ENCODE data around the gene GLIS2. TPM values are rescaled to one million over a fixed set of nuclear protein-coding genes. Genes with fewer than 3 reads are reported as not detected.
"Not testable (repeated sequence)": the region's sequence is repeated elsewhere in the genome, so short reads cannot be mapped to it uniquely, and the experiment has no call there.

GLIS2 gene
- total RNA-seq, 1 experiment from 2014 or later: 6.7 TPM

DNA sequence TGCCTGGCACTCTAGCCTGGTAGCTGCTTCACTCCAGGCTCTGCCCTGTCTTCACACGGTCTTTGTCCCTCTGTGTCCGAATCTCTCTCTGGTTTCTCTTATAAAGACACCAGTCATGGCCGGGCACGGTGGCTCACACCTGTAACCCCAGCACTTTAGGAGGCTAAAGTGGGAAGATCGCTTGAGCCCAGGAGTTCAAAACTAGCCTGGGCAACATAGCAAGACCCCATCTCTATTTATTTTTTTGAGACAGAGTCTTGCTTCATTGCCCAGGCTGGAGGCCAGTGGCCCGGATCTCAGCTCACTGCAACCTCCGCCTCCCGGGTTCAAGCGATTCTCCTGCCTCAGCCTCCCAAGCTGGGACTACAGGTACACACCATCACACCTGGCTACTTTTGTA, 17.8 kb downstream of the GLIS2 start:
- DNase-seq (ENCODE audit: low spot score): not testable (repeated sequence)

DNA sequence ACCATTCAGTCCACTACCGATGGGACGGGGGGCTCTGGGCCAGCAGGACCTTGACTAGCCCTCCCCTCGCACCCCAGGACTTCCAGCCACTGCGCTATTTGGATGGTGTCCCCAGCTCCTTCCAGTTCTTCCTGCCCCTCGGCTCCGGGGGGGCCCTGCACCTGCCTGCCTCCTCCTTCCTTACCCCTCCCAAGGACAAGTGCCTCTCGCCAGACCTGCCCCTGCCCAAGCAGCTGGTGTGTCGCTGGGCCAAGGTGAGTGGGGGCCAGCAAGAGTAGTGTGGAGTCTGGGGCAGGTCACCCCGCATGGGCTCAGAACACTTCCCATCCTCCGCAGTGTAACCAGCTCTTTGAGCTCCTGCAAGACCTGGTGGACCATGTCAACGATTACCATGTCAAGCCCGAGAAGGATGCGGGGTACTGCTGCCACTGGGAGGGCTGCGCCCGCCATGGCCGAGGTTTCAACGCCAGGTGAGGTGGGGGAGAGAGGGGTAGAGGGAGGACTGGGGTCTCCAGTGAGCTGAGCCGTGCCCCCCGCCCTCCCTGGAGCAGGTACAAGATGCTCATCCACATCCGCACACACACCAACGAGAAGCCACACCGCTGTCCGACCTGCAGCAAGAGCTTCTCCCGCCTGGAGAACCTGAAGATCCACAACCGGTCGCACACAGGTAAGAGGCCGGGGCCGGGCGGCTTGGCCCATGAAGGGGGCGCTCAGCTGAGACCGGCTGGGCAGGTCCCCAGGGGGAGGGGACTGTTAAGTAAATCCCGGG, 19.0 kb downstream of the GLIS2 start:
- DNase-seq (ENCODE audit: low spot score): no peak

DNA sequence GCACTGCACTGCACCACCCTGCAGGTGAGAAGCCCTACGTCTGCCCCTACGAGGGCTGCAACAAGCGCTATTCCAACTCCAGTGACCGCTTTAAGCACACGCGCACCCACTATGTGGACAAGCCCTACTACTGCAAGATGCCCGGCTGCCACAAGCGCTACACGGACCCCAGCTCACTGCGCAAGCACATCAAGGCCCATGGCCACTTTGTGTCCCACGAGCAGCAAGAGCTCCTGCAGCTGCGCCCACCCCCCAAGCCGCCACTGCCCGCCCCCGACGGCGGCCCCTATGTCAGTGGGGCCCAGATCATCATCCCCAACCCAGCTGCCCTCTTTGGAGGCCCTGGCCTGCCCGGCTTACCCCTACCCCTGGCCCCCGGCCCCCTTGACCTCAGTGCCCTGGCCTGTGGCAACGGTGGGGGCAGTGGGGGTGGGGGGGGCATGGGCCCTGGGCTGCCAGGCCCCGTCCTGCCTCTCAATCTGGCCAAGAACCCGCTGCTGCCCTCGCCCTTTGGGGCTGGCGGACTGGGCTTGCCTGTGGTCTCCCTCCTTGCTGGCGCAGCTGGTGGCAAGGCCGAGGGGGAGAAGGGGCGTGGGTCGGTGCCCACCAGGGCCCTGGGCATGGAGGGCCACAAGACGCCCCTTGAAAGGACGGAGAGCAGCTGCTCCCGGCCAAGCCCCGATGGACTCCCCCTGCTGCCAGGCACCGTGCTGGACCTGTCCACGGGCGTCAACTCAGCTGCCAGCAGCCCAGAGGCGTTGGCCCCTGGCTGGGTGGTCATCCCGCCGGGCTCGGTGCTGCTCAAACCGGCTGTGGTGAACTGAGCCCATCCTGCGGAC, 21.1 kb downstream of the GLIS2 start:
- no peak for DNase-seq (ENCODE audit: low spot score)

- no peak for DNase-seq (ENCODE audit: low spot score)
These were observed 21.7 kb downstream of the GLIS2 start for GRCh38 chr16:4337540-4338088.

- no peak for DNase-seq (ENCODE audit: low spot score)
These were observed 22.3 kb downstream of the GLIS2 start for GRCh38 chr16:4338125-4338582.

GRCh38 chr16:4338712-4339299, 22.9 kb downstream of the GLIS2 start:
- no peak for DNase-seq (ENCODE audit: low spot score)

GRCh38 chr16:4339455-4339854, 23.6 kb downstream of the GLIS2 start:
- DNase-seq (ENCODE audit: low spot score): no peak

DNA sequence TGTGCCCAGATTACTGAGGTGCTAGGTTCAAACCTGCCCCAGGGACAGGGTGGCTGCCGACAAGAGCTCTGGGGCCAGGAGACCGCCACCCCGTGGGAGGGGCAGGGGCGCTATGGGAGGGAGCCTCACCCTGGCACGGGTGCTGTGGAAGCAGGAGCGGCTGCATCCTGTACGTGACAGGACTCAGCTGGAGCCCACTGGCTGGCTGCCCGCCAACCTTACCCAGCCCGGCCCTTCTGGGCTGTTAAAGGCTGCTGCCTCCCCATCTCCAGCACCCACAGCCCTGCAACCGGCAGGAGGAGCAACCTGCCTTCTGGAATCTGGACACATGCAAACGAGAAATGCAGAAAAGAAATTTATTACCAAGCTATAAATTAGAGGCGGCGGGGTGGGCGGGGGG, 24.0 kb downstream of the GLIS2 start:
- DNase-seq (ENCODE audit: low spot score): no peak

- DNase-seq (ENCODE audit: low spot score): no peak
These were observed 24.6 kb downstream of the GLIS2 start for GRCh38 chr16:4340443-4340842.

- no peak for DNase-seq (ENCODE audit: low spot score)
These were observed 25.4 kb downstream of the GLIS2 start for GRCh38 chr16:4341250-4341649.

DNA sequence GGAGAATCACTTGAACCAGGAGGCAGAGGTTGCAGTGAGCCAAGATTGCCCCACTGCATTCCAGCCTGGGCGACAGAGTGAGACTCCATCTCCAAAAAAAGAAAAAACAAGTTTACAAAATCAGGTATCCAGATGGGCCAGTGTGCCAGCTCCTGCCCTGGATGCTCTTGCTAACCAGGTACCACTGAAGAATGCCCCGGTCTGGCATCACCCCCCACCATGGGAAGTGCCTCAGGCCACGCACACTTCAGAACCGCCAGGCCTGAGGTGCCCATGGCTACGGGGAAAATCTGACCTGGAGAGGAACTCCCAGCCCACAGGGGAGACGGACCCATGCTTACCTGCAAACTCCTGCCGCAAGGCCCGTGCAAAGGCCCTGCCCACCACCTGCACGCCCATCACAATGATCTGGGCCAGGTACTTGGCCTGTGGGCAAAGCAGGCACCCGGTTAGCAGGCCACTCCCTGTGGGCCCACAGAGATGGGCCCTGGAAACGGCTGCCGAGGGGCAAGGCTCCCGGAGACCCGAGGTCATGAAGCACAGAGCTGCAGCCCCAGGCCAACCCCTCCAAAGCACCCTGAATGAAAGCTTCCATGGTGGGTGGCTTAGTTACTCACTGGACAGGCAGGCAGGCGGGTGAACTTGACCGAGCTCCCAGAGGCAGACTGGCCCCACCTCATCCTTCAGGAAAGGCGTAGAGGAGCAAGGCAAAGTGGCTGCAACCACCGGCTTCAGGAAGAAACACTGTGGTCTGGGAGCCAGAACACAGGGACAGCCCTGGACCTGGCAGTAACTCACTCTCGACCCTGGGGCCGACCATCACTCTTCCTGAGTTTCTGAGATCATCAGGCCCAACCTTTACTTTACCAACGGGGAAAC, 27.2 kb downstream of the GLIS2 start:
- DNase-seq (ENCODE audit: low spot score): no peak

DNA sequence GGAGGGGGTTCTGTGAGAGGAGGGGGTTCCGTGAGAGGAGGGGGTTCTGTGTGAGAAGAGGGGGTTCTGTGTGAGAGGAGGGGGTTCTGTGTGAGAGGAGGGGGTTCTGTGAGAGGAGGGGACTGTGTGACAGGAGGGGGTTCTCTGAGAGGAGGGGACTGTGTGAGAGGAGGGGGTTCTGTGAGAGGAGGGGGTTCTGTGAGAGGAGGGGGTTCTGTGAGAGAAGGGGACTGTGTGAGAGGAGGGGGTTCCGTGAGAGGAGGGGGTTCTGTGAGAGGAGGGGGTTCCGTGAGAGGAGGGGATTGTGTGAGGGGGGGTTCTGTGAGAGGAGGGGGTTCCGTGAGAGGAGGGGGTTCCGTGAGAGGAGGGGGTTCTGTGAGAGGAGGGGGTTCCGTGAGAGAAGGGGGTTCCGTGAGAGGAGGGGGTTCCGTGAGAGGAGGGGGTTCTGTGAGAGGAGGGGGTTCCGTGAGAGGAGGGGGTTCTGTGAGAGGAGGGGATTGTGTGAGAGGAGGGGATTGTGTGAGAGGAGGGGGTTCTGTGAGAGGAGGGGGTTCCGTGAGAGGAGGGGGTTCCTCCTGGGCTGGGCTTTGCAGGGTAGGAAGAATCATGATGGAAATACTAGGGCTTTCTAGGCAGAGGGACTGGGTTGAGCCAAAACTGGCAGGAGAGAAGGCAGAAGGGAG, 28.6 kb downstream of the GLIS2 start:
- not testable (repeated sequence) for DNase-seq (ENCODE audit: low spot score)

GRCh38 chr16:4344983-4345835, 29.3 kb downstream of the GLIS2 start:
- DNase-seq (ENCODE audit: low spot score): no peak

DNA sequence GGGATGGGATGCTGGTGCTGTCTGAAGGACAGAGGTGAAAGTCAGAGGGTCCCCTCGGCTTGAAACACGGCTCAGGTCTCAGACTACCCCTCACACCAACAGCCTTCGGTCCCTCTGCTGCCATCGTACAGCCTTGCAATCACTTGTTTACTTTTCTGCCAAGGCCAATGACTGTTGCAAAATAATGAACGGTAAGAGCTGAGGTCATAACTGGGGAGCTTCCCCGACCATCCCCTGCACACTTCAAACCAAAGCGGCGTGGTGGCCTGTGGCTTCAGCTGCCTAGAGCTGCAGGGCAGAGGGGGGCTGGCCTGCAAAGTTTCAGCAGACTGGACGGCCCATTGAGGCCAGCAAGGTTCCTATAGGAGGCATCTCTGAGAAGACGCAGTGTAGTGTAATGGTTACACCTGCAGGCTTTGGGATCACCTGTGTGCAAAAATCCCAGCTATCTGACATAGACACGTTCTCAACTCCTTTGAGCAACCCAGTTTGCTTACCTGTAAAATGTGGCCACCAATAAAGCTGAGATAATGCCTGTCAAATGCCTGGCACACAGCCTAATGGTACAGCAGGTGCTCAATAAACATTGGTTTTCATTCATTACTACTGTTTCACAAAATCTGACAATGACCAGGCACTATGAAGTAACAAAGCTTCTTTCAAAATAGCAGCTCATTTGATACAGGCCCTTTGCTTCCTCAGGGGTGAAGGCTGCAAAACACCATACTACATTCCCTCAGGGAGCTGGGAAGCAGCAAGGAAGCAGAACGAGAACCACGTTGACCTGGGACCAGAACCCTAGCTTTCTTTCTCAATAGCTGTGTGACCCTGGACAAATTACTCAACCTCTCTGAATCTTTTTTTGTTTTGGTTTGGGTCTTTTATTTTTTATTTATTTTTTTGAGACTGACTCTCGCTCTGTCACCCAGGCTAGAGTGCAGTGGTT, 30.2 kb downstream of the GLIS2 start:
- no peak for DNase-seq (ENCODE audit: low spot score)

GRCh38 chr16:4347010-4347409, 31.1 kb downstream of the GLIS2 start:
- no peak for DNase-seq (ENCODE audit: low spot score)

DNA sequence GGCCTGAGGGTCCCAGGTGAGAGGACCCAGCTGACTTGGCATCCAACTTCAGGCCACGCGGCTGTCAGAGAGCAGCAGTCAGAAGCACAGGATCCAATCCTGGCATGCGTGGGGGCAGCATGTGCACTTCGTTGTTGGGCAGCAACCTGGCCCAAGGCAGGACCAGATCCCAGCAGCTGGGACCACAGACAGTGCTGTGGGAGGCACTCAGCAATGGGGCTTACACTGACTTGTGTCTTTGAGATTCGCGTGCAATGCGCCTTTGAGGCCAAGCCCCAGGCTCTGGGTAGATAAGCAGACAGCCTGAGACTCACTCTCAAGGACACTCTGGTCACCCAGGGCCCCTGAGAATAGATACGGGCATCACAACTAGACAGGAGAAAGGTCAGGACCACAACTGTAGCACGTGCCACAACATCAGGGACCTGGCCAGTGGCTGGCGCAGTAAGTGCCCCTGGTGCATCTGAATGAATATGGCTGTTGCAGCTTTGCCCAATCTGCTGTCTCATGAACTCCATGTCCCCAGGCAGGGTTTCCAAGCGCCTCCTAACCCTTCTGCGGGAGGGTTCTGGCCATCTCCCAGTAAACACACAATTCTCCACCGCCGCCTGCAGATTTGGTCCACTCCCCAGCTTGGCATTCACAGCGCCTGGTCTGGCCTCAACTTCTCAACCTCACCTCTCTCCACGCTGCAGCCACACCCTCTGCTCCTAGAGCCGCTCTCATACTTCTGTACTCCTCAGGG, 32.1 kb downstream of the GLIS2 start:
- DNase-seq (ENCODE audit: low spot score): no peak

GRCh38 chr16:4349332-4349731, 33.5 kb downstream of the GLIS2 start:
- no peak for DNase-seq (ENCODE audit: low spot score)

- DNase-seq (ENCODE audit: low spot score): no peak
These were observed 34.5 kb downstream of the GLIS2 start for GRCh38 chr16:4350365-4350786.

Measured in HT-29 (cell line).